Upper lobe of left lung (tissue), 6 donors: Measurements from ENCODE around the gene HSF2. TPM values are rescaled to one million over a fixed set of nuclear protein-coding genes. Genes with fewer than 3 reads are reported as not detected.

ENCODE experiments used
- ATAC-seq, 2 donors: fragments of 200-7000 bp; cut with Tn5 transposase; one replicate each; pipeline ENCODE4 v1.9.1; 2022; ENCODE audit warnings: mild to moderate bottlenecking in 2 of 2, moderate library complexity in 2 of 2; ENCODE audit not compliant: low FRiP score in 2 of 2
- DNase-seq, 2 donors: peaks; one replicate each; pipeline ENCODE4 v3.0.0-alpha.2; 2019 to 2020
- H3K27ac ChIP-seq, 4 donors: fragments of 200-600 bp; sonication (generic); one replicate each; pipeline ENCODE4 v1.5.1; 2016 to 2019
- H3K27me3 ChIP-seq, 4 donors: fragments of 200-600 bp; sonication (generic); one replicate each; pipeline ENCODE4 v1.5.1; 2017 to 2019
- H3K36me3 ChIP-seq, 4 donors: fragments of 200-600 bp; sonication (generic); one replicate each; pipeline ENCODE4 v1.5.1; 2016 to 2019
- H3K4me1 ChIP-seq, 4 donors: fragments of 200-600 bp; sonication (generic); one replicate each; pipeline ENCODE4 v1.5.1; 2018 to 2019
- H3K4me3 ChIP-seq, 4 donors: fragments of 200-600 bp; sonication (generic); one replicate each; pipeline ENCODE4 v1.5.1; 2017 to 2019; ENCODE audit warnings: mild to moderate bottlenecking in 2 of 4, moderate library complexity in 1 of 4
- H3K9me3 ChIP-seq, 4 donors: fragments of 200-600 bp; sonication (generic); one replicate each; pipeline ENCODE4 v1.5.1; 2018 to 2019
- POLR2A ChIP-seq, 4 donors: fragments of 450-650 bp; IDR thresholded peaks; one replicate each; pipeline ENCODE4 v1.5.1; 2016 to 2017; ENCODE audit warnings: antibody characterized with exemption in 4 of 4, mild to moderate bottlenecking in 2 of 4
- WGBS, 2 donors: methylation state at CpG; one replicate each; pipeline ENCODE4 v1.1.5; 2017 to 2018; 5-methylcytosine and 5-hydroxymethylcytosine counted together
- small RNA-seq, 4 donors: library from RNA; depleted of rRNA; stranded (forward); fragments of <200 nt; gene quantifications; one replicate each; pipeline ENCODE3, GENCODE V24; 2016
- total RNA-seq, 6 donors: library from RNA; depleted of rRNA in 4 of 6; stranded (reverse); fragments of >200 nt in 4 of 6; gene quantifications; one replicate each; pipeline versions ENCODE4 v1.1.0 to v1.2.1, GENCODE V29; 2016 to 2021
- donor health status: DM: no; HTN: no; CAD: no; lungs with moderate emphysema.
- donor health status: DM: no; HTN: yes; CAD: no; lungs with severe emphysema.

The HSF2 gene
- total RNA-seq, 6 donors from 2014 or later: 8.4 to 40.6 (median 14.2) TPM

DNA sequence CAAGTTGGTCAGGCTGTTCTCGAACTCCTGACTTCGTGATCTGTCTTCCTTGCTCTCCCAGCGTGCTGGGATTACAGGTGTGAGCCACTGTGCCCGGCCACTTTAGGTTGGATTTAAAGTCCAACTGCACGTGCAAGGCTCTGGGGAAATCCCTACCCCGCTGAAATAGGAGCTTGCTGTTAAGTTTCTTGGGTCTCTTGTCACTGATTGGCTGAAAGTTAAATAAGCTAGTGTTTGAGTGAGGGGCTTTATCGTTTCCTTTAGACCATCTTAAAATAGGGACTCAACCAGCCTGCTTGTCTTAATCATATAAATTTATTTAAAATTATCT, 83.3 kb downstream of the HSF2 start:
- no peaks in the 10 kb centered on the region for H3K27me3 ChIP-seq
- 73 to 81% methylated on average over 7 of the region's 7 CpGs for WGBS, 2 donors

More for the DNA sequence above, 83.3 kb downstream of the HSF2 start:
- no peak overlapping the region for H3K27ac ChIP-seq
- H3K4me1 ChIP-seq: no peaks in the 10 kb centered on the region
- no peak overlapping the region for H3K4me3 ChIP-seq
- TF ChIP-seq POLR2A (IDR thresholded peaks at IDR 0.05): no peak
- DNase-seq (no peak), ATAC-seq (no peak)
- no peaks in the 10 kb centered on the region for H3K9me3 ChIP-seq
- H3K36me3 ChIP-seq: no peaks in the 10 kb centered on the region

Small RNA genes lying within 50 kb of the gene (small RNA-seq; reads per million reads assigned to genes)
- 0 reads per million in 4 donors for gene Z99129.1

Other genes with a start within 250 kb of the HSF2 start
- 100 to 1,000 TPM in 4 of 6 donors, 10 to 100 TPM in 2; 30.4 to 222 (median 188) TPM for gene SERINC1, start 72.2 kb downstream of the HSF2 start, total RNA-seq
- gene PKIB, start 210.8 kb downstream of the HSF2 start, total RNA-seq: 10 to 100 TPM in 1 of 6 donors, 1 to 10 TPM in 4, not detected in 1; 1.0 to 16.1 (median 3.5) TPM